ENCODE measurements around the gene NINJ2. TPM values are rescaled to one million over a fixed set of nuclear protein-coding genes. Genes with fewer than 3 reads are reported as not detected.

The NINJ2 gene
- total RNA-seq, 1 donor, result 5.8 TPM

DNA sequence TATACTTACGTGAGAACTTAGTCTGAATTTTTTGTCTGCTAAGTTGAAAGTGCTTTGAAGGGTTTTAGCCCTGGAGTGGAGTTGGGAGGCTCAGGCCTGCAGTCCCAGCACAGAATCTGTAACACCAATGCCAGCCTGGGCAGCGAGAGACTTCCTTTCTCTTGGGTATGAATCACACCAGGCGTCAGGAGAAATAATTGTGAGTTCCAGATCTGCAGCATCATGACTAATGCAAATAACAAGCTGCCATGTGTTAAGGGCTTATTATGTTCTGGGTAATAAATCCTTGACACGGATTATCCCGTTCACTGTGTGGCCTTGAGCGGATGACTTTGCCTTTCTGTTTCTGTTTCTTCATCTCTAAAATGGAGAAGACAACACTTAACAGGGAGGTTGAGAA lies 132.9 kb downstream of the NINJ2 start:
- Histone ChIP-seq H3K4me2 (ENCODE audit: insufficient read depth, low read length) (no peak overlapping the region), H3K27ac (ENCODE audit: low read depth, low read length) (no peak overlapping the region), H2AFZ (ENCODE audit: low read length) (no peak overlapping the region), H3K79me2 (ENCODE audit: insufficient read depth, low read length) (no peaks in the 10 kb centered on the region), H3K36me3 (ENCODE audit: insufficient read depth, low read length) (no peaks in the 10 kb centered on the region), H3K4me1 (ENCODE audit: insufficient read depth, low read length) (peaks cover 15% of the 10 kb centered on the region), H3K27me3 (ENCODE audit: insufficient read depth, low read length) (peaks cover 3% of the 10 kb centered on the region), H4K20me1 (ENCODE audit: insufficient read depth, low read length) (no peaks in the 10 kb centered on the region), H3K4me3 (ENCODE audit: insufficient read depth, low read length) (no peak overlapping the region), H3K9me3 (ENCODE audit: low read depth, low read length) (no peaks in the 10 kb centered on the region)
- TF ChIP-seq, protein P1, sequence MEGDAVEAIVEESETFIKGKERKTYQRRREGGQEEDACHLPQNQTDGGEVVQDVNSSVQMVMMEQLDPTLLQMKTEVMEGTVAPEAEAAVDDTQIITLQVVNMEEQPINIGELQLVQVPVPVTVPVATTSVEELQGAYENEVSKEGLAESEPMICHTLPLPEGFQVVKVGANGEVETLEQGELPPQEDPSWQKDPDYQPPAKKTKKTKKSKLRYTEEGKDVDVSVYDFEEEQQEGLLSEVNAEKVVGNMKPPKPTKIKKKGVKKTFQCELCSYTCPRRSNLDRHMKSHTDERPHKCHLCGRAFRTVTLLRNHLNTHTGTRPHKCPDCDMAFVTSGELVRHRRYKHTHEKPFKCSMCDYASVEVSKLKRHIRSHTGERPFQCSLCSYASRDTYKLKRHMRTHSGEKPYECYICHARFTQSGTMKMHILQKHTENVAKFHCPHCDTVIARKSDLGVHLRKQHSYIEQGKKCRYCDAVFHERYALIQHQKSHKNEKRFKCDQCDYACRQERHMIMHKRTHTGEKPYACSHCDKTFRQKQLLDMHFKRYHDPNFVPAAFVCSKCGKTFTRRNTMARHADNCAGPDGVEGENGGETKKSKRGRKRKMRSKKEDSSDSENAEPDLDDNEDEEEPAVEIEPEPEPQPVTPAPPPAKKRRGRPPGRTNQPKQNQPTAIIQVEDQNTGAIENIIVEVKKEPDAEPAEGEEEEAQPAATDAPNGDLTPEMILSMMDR (IDR thresholded peaks at IDR 0.05; ENCODE audit: extremely low read depth, low read depth, low read length), result no peak
- peak; percentile 22 for DNase-seq (ENCODE audit: insufficient read length, low spot score, missing footprints)

DNA sequence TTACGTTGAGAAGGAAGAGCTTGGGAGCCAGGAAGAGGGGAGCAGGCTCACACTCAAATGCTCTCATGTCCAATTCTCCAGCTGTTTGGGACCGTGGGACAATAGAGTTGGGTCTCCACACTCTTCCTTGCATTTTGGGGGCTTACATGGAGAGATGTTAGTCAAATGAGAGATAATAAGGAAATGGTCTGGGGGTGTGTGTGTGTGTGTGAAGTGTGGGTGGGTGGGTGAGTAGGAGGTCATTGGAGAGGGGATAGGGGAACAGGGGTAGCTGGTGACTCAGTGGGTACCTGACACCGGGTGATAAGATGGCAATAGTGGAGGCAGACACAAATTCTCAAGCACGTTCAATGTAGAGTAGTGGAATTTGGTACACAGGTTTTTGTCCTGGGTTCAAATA lies 135.5 kb downstream of the NINJ2 start:
- Histone ChIP-seq H3K9me3 (ENCODE audit: low read depth, low read length) (no peaks in the 10 kb centered on the region), H3K4me1 (ENCODE audit: insufficient read depth, low read length) (peaks cover 9% of the 10 kb centered on the region), H3K27me3 (ENCODE audit: insufficient read depth, low read length) (peaks cover 3% of the 10 kb centered on the region), H3K79me2 (ENCODE audit: insufficient read depth, low read length) (no peaks in the 10 kb centered on the region), H2AFZ (ENCODE audit: low read length) (no peak overlapping the region), H3K4me3 (ENCODE audit: insufficient read depth, low read length) (no peak overlapping the region), H3K4me2 (ENCODE audit: insufficient read depth, low read length) (no peak overlapping the region), H3K36me3 (ENCODE audit: insufficient read depth, low read length) (no peaks in the 10 kb centered on the region), H3K27ac (ENCODE audit: low read depth, low read length) (no peak overlapping the region), H4K20me1 (ENCODE audit: insufficient read depth, low read length) (no peaks in the 10 kb centered on the region)
- DNase-seq (ENCODE audit: insufficient read length, low spot score, missing footprints), result peak; percentile 18
- TF ChIP-seq, protein P1 (IDR thresholded peaks at IDR 0.05; ENCODE audit: extremely low read depth, low read depth, low read length), result no peak

DNA sequence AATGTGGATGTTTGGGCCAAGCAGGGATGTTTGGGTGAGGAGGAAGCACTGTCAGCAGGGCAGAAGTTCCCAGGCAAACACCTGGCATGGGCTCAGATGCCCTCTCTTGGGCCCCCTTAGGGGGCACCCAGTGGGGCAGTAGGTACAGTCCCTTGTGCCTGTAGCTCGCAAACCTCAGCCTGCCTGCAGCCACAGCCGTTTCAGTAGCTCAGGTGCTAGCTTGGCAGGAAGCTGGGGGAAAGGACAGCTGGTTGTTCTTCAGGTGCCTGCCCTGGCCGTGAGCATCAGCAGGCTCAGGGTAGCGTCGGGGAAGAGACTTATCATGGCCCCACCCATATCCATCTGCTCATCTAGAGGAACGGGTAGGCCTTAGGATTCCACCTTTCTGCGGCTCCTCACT lies 136.0 kb downstream of the NINJ2 start:
- Histone ChIP-seq H3K79me2 (ENCODE audit: insufficient read depth, low read length) (no peaks in the 10 kb centered on the region), H3K27ac (ENCODE audit: low read depth, low read length) (no peak overlapping the region), H3K9me3 (ENCODE audit: low read depth, low read length) (no peaks in the 10 kb centered on the region), H3K4me3 (ENCODE audit: insufficient read depth, low read length) (no peak overlapping the region), H3K4me2 (ENCODE audit: insufficient read depth, low read length) (no peak overlapping the region), H3K27me3 (ENCODE audit: insufficient read depth, low read length) (peaks cover 3% of the 10 kb centered on the region), H3K4me1 (ENCODE audit: insufficient read depth, low read length) (peaks cover 4% of the 10 kb centered on the region), H3K36me3 (ENCODE audit: insufficient read depth, low read length) (no peaks in the 10 kb centered on the region), H4K20me1 (ENCODE audit: insufficient read depth, low read length) (no peaks in the 10 kb centered on the region), H2AFZ (ENCODE audit: low read length) (no peak overlapping the region)
- DNase-seq (ENCODE audit: insufficient read length, low spot score, missing footprints), result peak; percentile 14
- TF ChIP-seq, protein P1 (IDR thresholded peaks at IDR 0.05; ENCODE audit: extremely low read depth, low read depth, low read length), result no peak

DNA sequence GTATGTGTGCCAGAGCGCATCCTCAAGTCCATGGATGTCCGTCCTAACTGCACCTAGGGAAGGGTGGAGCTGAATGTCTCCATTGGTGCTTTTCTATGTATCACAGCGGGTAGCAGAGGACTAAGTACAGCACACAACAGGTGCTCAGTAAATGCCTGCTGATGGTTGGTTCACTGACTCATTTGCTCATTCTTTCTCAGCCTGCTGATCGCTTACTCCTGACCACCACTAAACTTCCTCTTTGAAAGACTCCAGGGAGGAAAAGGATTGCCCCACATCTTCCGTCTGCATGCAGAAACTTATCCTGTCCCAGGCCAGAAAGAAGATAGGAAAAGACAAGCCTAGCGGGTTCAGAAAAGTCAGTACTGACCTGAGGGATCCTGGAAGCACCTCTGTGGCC lies 137.2 kb downstream of the NINJ2 start:
- TF ChIP-seq, protein P1 (IDR thresholded peaks at IDR 0.05; ENCODE audit: extremely low read depth, low read depth, low read length), result no peak
- Histone ChIP-seq H2AFZ (ENCODE audit: low read length) (no peak overlapping the region), H3K4me2 (ENCODE audit: insufficient read depth, low read length) (no peak overlapping the region), H3K27ac (ENCODE audit: low read depth, low read length) (no peak overlapping the region), H3K4me1 (ENCODE audit: insufficient read depth, low read length) (no peaks in the 10 kb centered on the region), H3K4me3 (ENCODE audit: insufficient read depth, low read length) (no peak overlapping the region), H4K20me1 (ENCODE audit: insufficient read depth, low read length) (no peaks in the 10 kb centered on the region), H3K79me2 (ENCODE audit: insufficient read depth, low read length) (no peaks in the 10 kb centered on the region), H3K9me3 (ENCODE audit: low read depth, low read length) (no peaks in the 10 kb centered on the region), H3K27me3 (ENCODE audit: insufficient read depth, low read length) (peaks cover 3% of the 10 kb centered on the region), H3K36me3 (ENCODE audit: insufficient read depth, low read length) (no peaks in the 10 kb centered on the region)
- DNase-seq (ENCODE audit: insufficient read length, low spot score, missing footprints), result peak; percentile 41
